ENCODE results near the gene ESCO1.

ESCO1 gene

DNA sequence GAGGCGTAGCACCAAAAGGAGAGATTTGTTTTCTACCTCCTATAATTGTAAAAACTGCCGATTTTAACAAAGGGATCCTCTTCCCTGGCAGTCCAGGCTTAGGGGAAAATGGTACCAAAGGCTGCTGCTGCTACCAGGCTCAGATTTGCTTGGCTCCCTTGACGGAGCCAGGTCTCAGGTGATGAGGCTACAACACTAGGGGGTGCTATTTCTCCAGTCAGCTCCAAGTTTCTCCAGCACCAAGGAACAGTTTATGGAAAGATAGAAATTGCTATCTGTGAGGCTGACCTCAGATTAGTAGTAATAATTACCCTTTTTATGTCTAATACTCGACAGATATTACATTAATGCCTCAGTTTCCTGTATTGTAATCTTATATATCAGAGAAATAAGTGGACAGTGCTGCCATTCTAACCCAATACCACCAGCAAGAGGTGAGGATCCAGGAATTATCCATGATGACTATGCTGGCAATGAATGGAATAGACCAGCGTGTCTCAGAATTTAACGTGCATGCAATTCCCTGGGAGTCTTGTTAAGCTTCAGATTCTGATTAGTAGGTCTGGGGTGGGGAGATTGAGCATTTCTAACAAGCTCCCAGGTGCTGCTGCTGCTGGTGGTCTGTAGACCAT, 111.3 kb downstream of the ESCO1 start:
- peak; percentile 74 for DNase-seq

DNA sequence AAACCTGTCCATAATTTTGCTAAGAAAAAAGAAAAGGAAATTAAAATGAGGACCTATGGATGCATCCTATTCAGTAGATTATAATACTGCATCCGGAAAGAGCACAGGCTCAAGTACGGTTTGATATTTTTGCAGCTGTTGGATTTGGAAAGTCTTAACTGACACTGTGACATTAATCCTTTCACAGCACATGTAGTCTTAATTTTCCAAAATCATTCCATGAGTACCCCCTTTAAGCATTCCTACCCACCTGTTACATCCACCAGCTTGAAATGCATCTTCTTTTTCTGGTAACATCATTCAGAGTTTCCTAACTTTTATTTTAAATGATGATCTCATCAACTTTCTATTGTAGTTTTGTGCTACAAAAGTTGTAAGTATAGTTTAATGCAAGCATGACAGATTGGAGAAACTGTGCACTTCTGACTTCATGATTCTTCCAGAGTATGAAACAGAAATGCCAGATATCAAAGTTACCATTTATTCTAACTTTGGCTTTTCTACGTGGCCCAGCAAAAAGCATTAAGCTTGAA, 113.5 kb downstream of the ESCO1 start:
- no peak for DNase-seq

DNA sequence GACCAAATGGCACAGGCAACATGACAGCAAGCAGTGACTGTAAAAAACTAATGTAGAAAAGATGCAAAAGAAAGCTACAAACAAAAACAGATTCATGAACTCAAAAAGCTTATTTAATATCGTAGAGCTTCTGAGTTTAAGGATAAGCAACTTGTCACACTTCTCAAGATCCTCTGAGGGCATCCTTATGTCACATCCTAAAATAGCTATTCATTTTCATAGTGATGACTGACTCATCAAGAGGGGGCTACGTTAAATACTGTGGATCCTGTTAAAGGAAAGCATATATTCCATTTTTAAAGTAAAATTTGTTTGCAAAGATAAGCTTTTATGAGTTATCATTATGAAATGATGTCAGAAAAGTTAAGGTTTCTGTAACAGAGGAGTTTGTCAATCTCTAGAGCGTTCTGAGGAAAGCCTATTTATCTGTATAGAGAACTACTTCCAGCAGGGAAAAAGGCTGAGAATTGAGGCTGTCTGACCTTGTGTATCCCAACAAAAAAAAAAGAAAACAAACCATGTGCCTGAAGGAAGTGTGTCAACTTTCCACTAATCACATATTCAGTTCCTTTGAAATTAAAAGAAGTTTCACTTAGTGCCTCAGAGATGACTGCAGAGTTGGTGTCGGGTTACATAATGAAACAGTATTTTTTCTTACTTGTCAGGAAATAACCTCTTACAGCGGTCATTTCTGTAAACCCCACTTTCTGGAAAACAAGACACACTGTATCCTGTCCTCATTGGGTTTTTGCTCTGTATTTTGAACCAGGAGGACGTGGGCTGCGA, 115.5 kb downstream of the ESCO1 start:
- no peak for DNase-seq

DNA sequence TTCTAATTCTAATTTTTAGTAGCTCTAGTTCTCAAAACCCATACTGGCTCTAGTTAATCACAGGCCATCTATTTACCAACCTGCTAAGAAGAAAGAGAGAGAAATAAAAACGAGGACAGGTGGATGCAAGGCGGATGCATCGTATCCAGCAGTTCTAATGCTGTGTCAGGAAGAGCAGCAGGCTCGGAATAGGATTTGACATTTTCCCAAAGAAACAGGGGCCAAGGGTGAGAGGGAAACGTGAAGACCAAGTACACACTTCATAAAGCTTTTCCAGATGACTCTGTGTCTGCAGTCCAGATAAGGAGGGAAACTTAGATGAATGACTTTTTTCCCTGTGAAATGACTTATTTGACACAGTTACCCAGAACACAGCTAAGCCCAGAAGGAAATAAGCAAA, 117.5 kb downstream of the ESCO1 start:
- DNase-seq, result no peak

DNA sequence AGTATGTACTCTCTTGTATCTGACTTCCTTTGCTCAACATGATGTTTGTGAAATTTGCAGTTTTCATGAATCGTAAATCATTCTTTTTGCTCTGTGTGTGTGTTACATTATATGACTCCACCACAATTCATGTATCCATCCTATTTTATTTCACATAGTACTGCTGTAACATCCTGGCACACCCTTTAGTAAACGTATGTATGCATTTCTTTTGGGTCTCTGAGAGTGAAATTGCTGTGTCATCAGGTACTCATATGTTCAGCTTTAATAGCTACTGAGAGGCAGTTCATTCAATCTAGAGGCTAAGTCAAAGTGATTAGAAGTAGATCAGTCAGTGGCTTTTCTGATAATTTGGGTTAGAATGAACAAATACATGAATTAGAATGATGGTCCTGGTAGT, 118.8 kb downstream of the ESCO1 start:
- no peak for DNase-seq

- DNase-seq, result no peak
These were observed 120.8 kb downstream of the ESCO1 start for GRCh38 chr18:21479721-21480120.
